ENCODE data around the gene NOL9.
"Not testable (repeated sequence)": the region's sequence is repeated elsewhere in the genome, so short reads cannot be mapped to it uniquely, and the experiment has no call there.

Gene NOL9

GRCh38 chr1:6501279-6501813 is 53.0 kb downstream of the NOL9 start:
- no peak for DNase-seq

GRCh38 chr1:6500544-6501278 is 53.6 kb downstream of the NOL9 start:
- DNase-seq = no peak

GRCh38 chr1:6499296-6499695 is 55.0 kb downstream of the NOL9 start:
- DNase-seq = no peak

- no peak for DNase-seq
These were observed 55.7 kb downstream of the NOL9 start for GRCh38 chr1:6498576-6499111.

GRCh38 chr1:6497867-6498575 is 56.3 kb downstream of the NOL9 start:
- no peak for DNase-seq

- peak in 2 of 4 experiments; percentile 35 to 48 for DNase-seq
These were observed 57.0 kb downstream of the NOL9 start for GRCh38 chr1:6497215-6497866.

GRCh38 chr1:6496890-6497214 is 57.5 kb downstream of the NOL9 start:
- DNase-seq = no peak

GRCh38 chr1:6496365-6496721 is 58.0 kb downstream of the NOL9 start:
- DNase-seq = no peak

- no peak for DNase-seq
These were observed 58.6 kb downstream of the NOL9 start for GRCh38 chr1:6495540-6496364.

GRCh38 chr1:6495041-6495441 is 59.3 kb downstream of the NOL9 start:
- DNase-seq = no peak

GRCh38 chr1:6494627-6495026 is 59.7 kb downstream of the NOL9 start:
- no peak for DNase-seq

GRCh38 chr1:6493834-6494223 is 60.5 kb downstream of the NOL9 start:
- not testable (repeated sequence) for DNase-seq

- DNase-seq = no peak
These were observed 62.3 kb downstream of the NOL9 start for GRCh38 chr1:6491966-6492365.

GRCh38 chr1:6491480-6491962 is 62.8 kb downstream of the NOL9 start, which contains the start of gene PLEKHG5:
Gene PLEKHG5, minus strand, starts transcription at chr1:6491667. Its CDS starts 14,096 bp downstream, at chr1:6477571.
- no peak for DNase-seq

GRCh38 chr1:6491081-6491449 is 63.2 kb downstream of the NOL9 start:
- no peak for DNase-seq

- peak; percentile 15 to 31 (median 20) for DNase-seq
These were observed 63.9 kb downstream of the NOL9 start for GRCh38 chr1:6490181-6491080.

GRCh38 chr1:6489799-6490180 is 64.5 kb downstream of the NOL9 start:
- DNase-seq = peak; percentile 39 to 71 (median 61)

- DNase-seq = no peak
These were observed 64.9 kb downstream of the NOL9 start for GRCh38 chr1:6489383-6489765.

GRCh38 chr1:6488602-6489382 is 65.5 kb downstream of the NOL9 start:
- no peak for DNase-seq

- DNase-seq = no peak
These were observed 66.4 kb downstream of the NOL9 start for GRCh38 chr1:6487804-6488484.

Data from activated naive CD4-positive, alpha-beta T cell (primary cell).